Prostate gland (tissue), 2 donors: ENCODE data around the gene BCL2L11. TPM values are rescaled to one million over a fixed set of nuclear protein-coding genes. Genes with fewer than 3 reads are reported as not detected.

ENCODE experiments used
- DNase-seq: peaks from one replicate; pipeline ENCODE4 v3.0.0-alpha.2; 2019; ENCODE audit warnings: low spot score
- H3K27ac ChIP-seq, 2 donors: fragments of 200-600 bp; sonication (generic); 2 replicates each; pipeline ENCODE4 v1.5.1; 2017 to 2019
- H3K27me3 ChIP-seq: fragments of 200-600 bp; sonication (generic); replicated peaks from 2 replicates; pipeline ENCODE4 v1.5.1; 2019; ENCODE audit not compliant: insufficient read depth
- H3K36me3 ChIP-seq, 2 donors: fragments of 200-600 bp; sonication (generic); 1 replicate in 1 of 2; 2 replicates in 1 of 2; pipeline versions ENCODE4 v1.5.1 to v1.8.1; 2017 to 2019
- H3K4me1 ChIP-seq: fragments of 200-600 bp; sonication (generic); replicated peaks from 2 replicates; pipeline ENCODE4 v1.5.1; 2019
- H3K4me3 ChIP-seq, 2 donors: fragments of 200-600 bp; sonication (generic); 2 replicates each; pipeline ENCODE4 v1.5.1; 2017 to 2019
- H3K9me3 ChIP-seq: fragments of 200-600 bp; sonication (generic); 2 replicates; pipeline ENCODE4 v1.5.1; 2017
- POLR2A ChIP-seq: fragments of 450-650 bp; IDR thresholded peaks from one replicate; pipeline ENCODE4 v1.6.1; 2016; ENCODE audit warnings: antibody characterized with exemption, mild to moderate bottlenecking
- POLR2AphosphoS5 ChIP-seq: sonication (generic); formaldehyde crosslinking; IDR thresholded peaks from one replicate; pipeline ENCODE4 v1.6.1; 2017; ENCODE audit warnings: antibody characterized with exemption
- WGBS: methylation state at CpG from one replicate; pipeline ENCODE4 v1.1.5; 2018; 5-methylcytosine and 5-hydroxymethylcytosine counted together
- intact Hi-C: fragments of 100-400 bp; cut with DNase I; formaldehyde crosslinking; loops from one replicate; pipeline ENCODE4 v1.14.2; 2022
- total RNA-seq, 2 donors: library from RNA; depleted of rRNA; stranded (reverse); fragments of >200 nt; gene quantifications; one replicate each; pipeline ENCODE4 v1.1.0, GENCODE V29; 2016
- TF ChIP-seq, protein P1 (sequence below), 4 experiments: fragments of 200-600 bp in 2 of 4; fragments of 450-650 bp in 2 of 4; sonication (generic) in 2 of 4; IDR thresholded peaks; 1 replicate in 3 of 4; 2 replicates in 1 of 4; pipeline ENCODE4 v1.5.1; 2016 to 2019; ENCODE audit warnings: antibody characterized with exemption in 4 of 4, mild to moderate bottlenecking in 2 of 4, moderate library complexity in 2 of 4

BCL2L11 gene
- total RNA-seq, 2 donors from 2014 or later = 28.3 to 55.3 TPM

DNA sequence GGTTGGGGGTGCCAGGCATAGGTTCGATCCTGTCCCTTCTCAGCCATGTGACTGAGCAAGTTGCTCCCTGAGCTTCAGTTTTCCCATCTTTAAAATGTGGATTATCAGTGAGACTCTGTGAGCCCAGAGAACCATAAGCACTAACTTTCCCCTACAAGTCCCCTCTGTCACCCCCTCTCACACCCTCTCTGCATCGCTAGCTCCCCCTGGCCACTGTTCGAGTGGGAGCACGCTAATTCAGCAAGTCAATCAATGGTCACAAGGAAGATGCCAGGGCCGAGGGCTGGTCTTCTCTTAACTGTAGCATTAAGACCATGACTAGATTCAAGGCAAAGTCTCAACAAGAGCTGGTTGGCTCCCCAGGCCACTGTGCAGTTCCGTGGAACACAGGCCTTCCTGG is 66.2 kb downstream of the BCL2L11 start:
- no peaks in the 10 kb centered on the region for H3K9me3 ChIP-seq
- H3K27me3 ChIP-seq = no peaks in the 10 kb centered on the region
- intact Hi-C loops = no loop called here
- H3K27ac ChIP-seq = no peak overlapping the region
- WGBS = 89% methylated on average over 6 of the region's 6 CpGs
- no peak for DNase-seq
- no peaks in the 10 kb centered on the region for H3K36me3 ChIP-seq
- TF ChIP-seq, protein P1, sequence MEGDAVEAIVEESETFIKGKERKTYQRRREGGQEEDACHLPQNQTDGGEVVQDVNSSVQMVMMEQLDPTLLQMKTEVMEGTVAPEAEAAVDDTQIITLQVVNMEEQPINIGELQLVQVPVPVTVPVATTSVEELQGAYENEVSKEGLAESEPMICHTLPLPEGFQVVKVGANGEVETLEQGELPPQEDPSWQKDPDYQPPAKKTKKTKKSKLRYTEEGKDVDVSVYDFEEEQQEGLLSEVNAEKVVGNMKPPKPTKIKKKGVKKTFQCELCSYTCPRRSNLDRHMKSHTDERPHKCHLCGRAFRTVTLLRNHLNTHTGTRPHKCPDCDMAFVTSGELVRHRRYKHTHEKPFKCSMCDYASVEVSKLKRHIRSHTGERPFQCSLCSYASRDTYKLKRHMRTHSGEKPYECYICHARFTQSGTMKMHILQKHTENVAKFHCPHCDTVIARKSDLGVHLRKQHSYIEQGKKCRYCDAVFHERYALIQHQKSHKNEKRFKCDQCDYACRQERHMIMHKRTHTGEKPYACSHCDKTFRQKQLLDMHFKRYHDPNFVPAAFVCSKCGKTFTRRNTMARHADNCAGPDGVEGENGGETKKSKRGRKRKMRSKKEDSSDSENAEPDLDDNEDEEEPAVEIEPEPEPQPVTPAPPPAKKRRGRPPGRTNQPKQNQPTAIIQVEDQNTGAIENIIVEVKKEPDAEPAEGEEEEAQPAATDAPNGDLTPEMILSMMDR (IDR thresholded peaks at IDR 0.05) = no peak
- TF ChIP-seq POLR2AphosphoS5 (no peak), POLR2A (no peak)
- no peaks in the 10 kb centered on the region for H3K4me1 ChIP-seq
- no peak overlapping the region for H3K4me3 ChIP-seq

DNA sequence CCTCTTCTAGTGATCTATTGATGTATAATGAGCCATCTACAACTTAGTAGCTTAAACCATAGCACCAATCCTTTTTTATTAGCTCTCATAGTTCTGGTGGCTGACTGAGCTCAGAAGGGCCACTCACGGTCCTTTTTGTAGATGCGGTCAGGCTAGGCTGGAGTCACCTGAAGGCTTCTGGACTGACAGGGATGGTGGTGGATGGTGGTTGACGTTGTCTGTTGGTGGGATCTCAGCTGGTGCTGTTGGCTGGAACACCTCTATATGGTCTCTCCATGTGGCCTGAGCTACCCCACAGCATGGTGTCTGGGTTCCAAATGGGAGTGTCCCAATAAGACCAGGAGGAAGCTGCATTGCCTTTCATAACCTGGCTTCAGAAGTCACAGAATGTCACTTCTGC is 68.0 kb downstream of the BCL2L11 start:
- Histone ChIP-seq H3K4me1 (no peaks in the 10 kb centered on the region), H3K27ac (no peak overlapping the region), H3K27me3 (no peaks in the 10 kb centered on the region), H3K9me3 (no peaks in the 10 kb centered on the region), H3K36me3 (no peaks in the 10 kb centered on the region), H3K4me3 (no peak overlapping the region)
- TF ChIP-seq POLR2A (no peak), POLR2AphosphoS5 (no peak)
- TF ChIP-seq, protein P1 (IDR thresholded peaks at IDR 0.05) = no peak
- DNase-seq = no peak
- 92% methylated on average over 3 of the region's 3 CpGs for WGBS
- intact Hi-C loops = no loop called here

DNA sequence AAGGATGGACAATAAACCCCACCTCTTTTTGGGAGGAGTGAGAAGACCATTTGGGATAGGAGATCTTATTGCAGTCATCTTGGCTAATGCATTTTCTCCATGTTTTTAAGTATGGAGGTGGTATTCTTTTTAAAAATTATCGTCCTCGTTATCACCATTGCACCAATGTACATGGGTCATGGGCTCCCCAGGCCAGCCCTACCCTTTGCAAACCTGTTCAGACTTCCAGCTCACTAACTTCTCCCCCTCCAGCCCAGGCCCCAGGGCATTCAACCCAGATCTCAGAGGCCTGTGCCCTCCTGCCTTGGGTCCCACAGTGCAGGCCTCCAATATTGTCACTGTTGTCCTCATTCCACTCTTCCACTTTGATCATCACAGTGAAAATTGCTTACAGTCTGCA is 68.4 kb downstream of the BCL2L11 start:
- Histone ChIP-seq H3K4me1 (no peaks in the 10 kb centered on the region), H3K9me3 (no peaks in the 10 kb centered on the region), H3K27ac (no peak overlapping the region), H3K36me3 (no peaks in the 10 kb centered on the region), H3K4me3 (no peak overlapping the region), H3K27me3 (no peaks in the 10 kb centered on the region)
- intact Hi-C loops = no loop called here
- 85% methylated on average over 2 of the region's 2 CpGs for WGBS
- DNase-seq = no peak
- no peak for TF ChIP-seq POLR2A
- TF ChIP-seq, protein P1 (IDR thresholded peaks at IDR 0.05) = no peak
- no peak for TF ChIP-seq POLR2AphosphoS5

DNA sequence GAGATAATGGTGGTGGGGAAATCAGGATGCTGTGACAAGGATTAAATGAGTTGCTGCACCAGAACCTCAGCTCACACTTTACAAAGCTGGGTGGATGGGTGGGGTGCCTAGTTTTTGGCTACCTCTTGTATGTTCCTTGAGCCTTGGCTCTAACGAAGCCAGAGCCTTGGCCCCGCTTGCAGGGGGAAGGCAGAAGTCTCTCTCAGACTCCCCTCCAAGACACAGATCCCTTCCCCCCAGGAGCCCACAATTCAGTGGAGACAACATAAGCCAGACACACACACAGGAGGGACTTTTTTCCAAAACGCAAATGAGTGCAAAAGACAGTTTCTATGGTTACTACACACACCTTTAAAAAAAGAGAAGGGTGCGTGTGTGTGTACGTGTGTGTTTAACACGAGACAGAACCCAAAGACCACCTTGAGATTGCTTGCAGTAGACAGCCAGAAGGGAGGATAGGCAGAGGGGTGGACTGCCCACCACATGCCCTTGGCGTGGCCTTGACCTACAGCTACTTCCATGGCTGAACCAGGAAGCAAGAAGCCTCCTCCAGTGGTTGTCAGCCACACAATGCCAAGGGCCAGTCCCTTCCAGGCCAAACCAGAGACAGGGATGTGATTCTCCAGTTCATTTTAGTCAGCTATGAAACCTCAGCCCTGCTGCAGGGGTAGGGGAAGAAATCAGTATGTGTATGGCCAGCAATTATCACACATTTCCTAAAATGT is 70.3 kb downstream of the BCL2L11 start:
- intact Hi-C loops = no loop called here
- no peaks in the 10 kb centered on the region for H3K36me3 ChIP-seq
- H3K9me3 ChIP-seq = no peaks in the 10 kb centered on the region
- no peak overlapping the region for H3K4me3 ChIP-seq
- H3K27me3 ChIP-seq = no peaks in the 10 kb centered on the region
- WGBS = 91% methylated on average over 7 of the region's 7 CpGs
- no peak overlapping the region for H3K27ac ChIP-seq
- TF ChIP-seq POLR2A (no peak), POLR2AphosphoS5 (no peak)
- TF ChIP-seq, protein P1 (IDR thresholded peaks at IDR 0.05) = no peak
- H3K4me1 ChIP-seq = no peaks in the 10 kb centered on the region
- DNase-seq = no peak

DNA sequence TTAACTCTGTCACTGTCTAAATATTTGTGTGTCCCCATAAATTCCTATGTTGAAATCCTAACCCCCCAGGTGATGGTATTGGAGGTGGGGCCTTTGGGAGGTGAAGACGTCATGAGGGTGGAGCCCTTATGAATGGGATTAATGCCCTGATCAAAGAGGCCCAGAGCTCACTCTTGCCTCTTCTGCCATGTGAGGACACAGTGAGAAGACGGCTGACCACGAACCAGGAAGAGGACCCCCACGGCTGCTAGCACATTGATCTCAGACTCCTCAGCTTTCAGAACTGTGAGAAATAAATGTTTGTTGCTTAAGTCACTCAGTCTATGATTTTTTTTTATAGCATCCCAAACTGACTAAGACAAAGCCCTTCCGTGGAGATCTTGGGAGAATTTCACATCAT is 71.2 kb downstream of the BCL2L11 start:
- intact Hi-C loops = no loop called here
- Histone ChIP-seq H3K27me3 (no peaks in the 10 kb centered on the region), H3K9me3 (no peaks in the 10 kb centered on the region), H3K4me3 (no peak overlapping the region), H3K4me1 (no peaks in the 10 kb centered on the region), H3K27ac (no peak overlapping the region), H3K36me3 (no peaks in the 10 kb centered on the region)
- TF ChIP-seq POLR2AphosphoS5 (no peak), POLR2A (no peak)
- TF ChIP-seq, protein P1 (IDR thresholded peaks at IDR 0.05) = no peak
- no peak for DNase-seq
- 89% methylated on average over 5 of the region's 5 CpGs for WGBS
